GM23338 (cell line): ENCODE measurements around the gene CDC6.

Source experiments
- CREB1 ChIP-seq: fragments of 250-450 bp; sonication (Bioruptor Pico); IDR thresholded peaks from 2 replicates; pipeline ENCODE4 v1.5.0; 2020; ENCODE audit warnings: low read depth, mild to moderate bottlenecking, moderate library complexity
- ETS1 ChIP-seq: IDR thresholded peaks from 2 replicates; pipeline ENCODE4 v1.6.1; 2016; ENCODE audit warnings: antibody characterized with exemption
- EZH2 ChIP-seq: fragments of 200-600 bp; sonication (generic); IDR thresholded peaks from one replicate; pipeline ENCODE4 v1.8.0; 2017; ENCODE audit warnings: antibody characterized with exemption, mild to moderate bottlenecking, low read depth; ENCODE audit not compliant: unreplicated experiment
- EZH2phosphoT487 ChIP-seq: fragments of 200-600 bp; sonication (generic); IDR thresholded peaks from one replicate; pipeline ENCODE4 v1.8.1; 2018; ENCODE audit warnings: antibody characterized with exemption; ENCODE audit not compliant: unreplicated experiment
- JUNB ChIP-seq: IDR thresholded peaks from one replicate; pipeline ENCODE4 v1.6.1; 2016; ENCODE audit warnings: antibody characterized with exemption; ENCODE audit not compliant: unreplicated experiment
- NANOG ChIP-seq: IDR thresholded peaks from 2 replicates; pipeline ENCODE4 v1.6.1; 2016; ENCODE audit warnings: antibody characterized with exemption, borderline replicate concordance
- POLR2AphosphoS5 ChIP-seq: IDR thresholded peaks from 2 replicates; pipeline ENCODE4 v1.6.1; 2016; ENCODE audit warnings: antibody characterized with exemption, low read depth
- REST ChIP-seq: IDR thresholded peaks from one replicate; pipeline ENCODE4 v1.6.1; 2018; ENCODE audit warnings: antibody characterized with exemption; ENCODE audit not compliant: unreplicated experiment
- STAT1 ChIP-seq: IDR thresholded peaks from one replicate; pipeline ENCODE4 v1.6.1; 2016; ENCODE audit warnings: antibody characterized with exemption; ENCODE audit not compliant: unreplicated experiment
- ZNF114 ChIP-seq: fragments of 250-450 bp; sonication (Bioruptor Pico); IDR thresholded peaks from 2 replicates; pipeline ENCODE4 v1.5.0; 2020; ENCODE audit warnings: mild to moderate bottlenecking, moderate library complexity
- ZNF331 ChIP-seq: fragments of 250-450 bp; sonication (Bioruptor Pico); IDR thresholded peaks from 2 replicates; pipeline ENCODE4 v1.5.0; 2020; ENCODE audit warnings: low read depth, mild to moderate bottlenecking, moderate library complexity
- ZNF462 ChIP-seq: fragments of 250-450 bp; sonication (Bioruptor Pico); IDR thresholded peaks from 2 replicates; pipeline ENCODE4 v1.5.0; 2020; ENCODE audit warnings: mild to moderate bottlenecking, moderate library complexity
- TF ChIP-seq, protein P1 (sequence below), 2 experiments: fragments of 200-600 bp in 1 of 2; sonication (generic) in 1 of 2; conservative IDR thresholded peaks; 2 replicates each; pipeline versions ENCODE4 v1.5.1 to v1.6.1; 2016 to 2017; ENCODE audit warnings: antibody characterized with exemption in 2 of 2, low read depth in 2 of 2, mild to moderate bottlenecking in 2 of 2, moderate library complexity in 1 of 2

DNA sequence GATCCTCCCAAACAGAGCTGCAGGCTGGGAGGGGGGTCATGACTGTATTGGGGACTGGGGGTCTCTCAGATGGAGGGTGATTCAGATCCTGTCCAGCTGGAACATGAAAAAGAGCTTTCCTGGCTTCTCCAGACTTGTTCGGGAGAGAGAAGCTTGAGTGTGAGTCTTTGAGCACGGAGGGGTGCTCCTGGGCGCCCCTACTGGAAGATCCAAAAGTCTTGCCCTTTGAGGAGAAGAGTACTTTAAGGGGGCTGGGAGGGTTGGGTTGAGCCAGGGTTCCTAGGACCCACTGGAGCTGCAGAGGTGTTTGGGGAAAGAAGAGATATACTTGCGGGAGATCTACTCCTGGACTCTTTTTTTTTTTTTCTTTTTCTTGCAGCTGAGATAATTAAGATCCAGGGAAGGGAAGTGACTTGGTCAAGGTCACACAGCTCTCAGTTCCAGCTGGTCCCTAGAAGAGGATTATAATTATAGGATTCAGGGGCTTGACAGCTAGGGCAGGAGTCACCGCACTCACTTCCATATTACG, 29.7 kb downstream of the CDC6 start:
- TF ChIP-seq EZH2: no peak
- TF ChIP-seq, protein P1, sequence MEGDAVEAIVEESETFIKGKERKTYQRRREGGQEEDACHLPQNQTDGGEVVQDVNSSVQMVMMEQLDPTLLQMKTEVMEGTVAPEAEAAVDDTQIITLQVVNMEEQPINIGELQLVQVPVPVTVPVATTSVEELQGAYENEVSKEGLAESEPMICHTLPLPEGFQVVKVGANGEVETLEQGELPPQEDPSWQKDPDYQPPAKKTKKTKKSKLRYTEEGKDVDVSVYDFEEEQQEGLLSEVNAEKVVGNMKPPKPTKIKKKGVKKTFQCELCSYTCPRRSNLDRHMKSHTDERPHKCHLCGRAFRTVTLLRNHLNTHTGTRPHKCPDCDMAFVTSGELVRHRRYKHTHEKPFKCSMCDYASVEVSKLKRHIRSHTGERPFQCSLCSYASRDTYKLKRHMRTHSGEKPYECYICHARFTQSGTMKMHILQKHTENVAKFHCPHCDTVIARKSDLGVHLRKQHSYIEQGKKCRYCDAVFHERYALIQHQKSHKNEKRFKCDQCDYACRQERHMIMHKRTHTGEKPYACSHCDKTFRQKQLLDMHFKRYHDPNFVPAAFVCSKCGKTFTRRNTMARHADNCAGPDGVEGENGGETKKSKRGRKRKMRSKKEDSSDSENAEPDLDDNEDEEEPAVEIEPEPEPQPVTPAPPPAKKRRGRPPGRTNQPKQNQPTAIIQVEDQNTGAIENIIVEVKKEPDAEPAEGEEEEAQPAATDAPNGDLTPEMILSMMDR (conservative IDR thresholded peaks at IDR 0.05; ENCODE audit: low read depth in 2 of 2): peak; percentile 59 to 64
- TF ChIP-seq EZH2phosphoT487: no peak
- no peak for TF ChIP-seq JUNB
- no peak for TF ChIP-seq POLR2AphosphoS5
- TF ChIP-seq REST: no peak
- TF ChIP-seq ETS1: no peak
- no peak for TF ChIP-seq ZNF114
- no peak for TF ChIP-seq NANOG
- no peak for TF ChIP-seq STAT1
- TF ChIP-seq CREB1 (CRISPR knock-in tag): peak; percentile 17; the same call in 1 of the 2 replicates
- no peak for TF ChIP-seq ZNF331 (CRISPR knock-in tag)
- no peak for TF ChIP-seq ZNF462 (CRISPR knock-in tag)
